Astrocyte of the spinal cord (primary cell): ENCODE measurements around the gene TMEM178B.

ENCODE experiments used
- DNase-seq: peaks from one replicate; pipeline ENCODE4 v3.0.0; 2011; ENCODE audit warnings: low read depth, low spot score
- H3K4me3 ChIP-seq: 2 replicates; pipeline ENCODE4 v1.5.1; 2011; ENCODE audit warnings: low read depth, mild to moderate bottlenecking, low read length, moderate library complexity
- in situ Hi-C: cut with HindIII; loops from 2 replicates; pipeline ENCODE4 v1.10.0; 2017; ENCODE audit warnings: low sequenced_read_pairs
- TF ChIP-seq, protein P1 (sequence below): IDR thresholded peaks from 2 replicates; pipeline ENCODE4 v1.5.1; 2012; ENCODE audit warnings: low read depth, mild to moderate bottlenecking, low read length, inconsistent platforms

TMEM178B gene

DNA sequence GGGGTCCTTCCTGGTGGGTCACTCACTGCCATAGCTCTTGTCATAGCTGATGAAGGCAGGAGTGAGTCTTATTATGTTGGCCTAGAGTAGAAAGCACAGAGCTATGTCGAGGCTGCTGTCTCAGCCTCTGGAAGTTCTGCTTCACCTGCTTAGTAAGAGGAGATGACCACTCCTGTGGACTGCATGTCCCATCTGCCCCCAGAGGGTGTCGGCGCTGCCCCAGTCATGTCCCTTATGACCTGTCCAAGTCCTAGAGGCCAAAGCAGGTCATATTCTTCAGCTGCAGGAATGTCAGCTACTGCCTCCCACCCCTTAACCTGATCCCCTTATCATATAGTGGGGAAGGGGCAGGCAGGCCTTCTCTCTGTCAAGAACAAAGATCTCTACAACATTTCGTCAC is 405.0 kb downstream of the TMEM178B start:
- in situ Hi-C loops = no loop called here
- DNase-seq = no peak
- H3K4me3 ChIP-seq = no peak overlapping the region
- TF ChIP-seq, protein P1, sequence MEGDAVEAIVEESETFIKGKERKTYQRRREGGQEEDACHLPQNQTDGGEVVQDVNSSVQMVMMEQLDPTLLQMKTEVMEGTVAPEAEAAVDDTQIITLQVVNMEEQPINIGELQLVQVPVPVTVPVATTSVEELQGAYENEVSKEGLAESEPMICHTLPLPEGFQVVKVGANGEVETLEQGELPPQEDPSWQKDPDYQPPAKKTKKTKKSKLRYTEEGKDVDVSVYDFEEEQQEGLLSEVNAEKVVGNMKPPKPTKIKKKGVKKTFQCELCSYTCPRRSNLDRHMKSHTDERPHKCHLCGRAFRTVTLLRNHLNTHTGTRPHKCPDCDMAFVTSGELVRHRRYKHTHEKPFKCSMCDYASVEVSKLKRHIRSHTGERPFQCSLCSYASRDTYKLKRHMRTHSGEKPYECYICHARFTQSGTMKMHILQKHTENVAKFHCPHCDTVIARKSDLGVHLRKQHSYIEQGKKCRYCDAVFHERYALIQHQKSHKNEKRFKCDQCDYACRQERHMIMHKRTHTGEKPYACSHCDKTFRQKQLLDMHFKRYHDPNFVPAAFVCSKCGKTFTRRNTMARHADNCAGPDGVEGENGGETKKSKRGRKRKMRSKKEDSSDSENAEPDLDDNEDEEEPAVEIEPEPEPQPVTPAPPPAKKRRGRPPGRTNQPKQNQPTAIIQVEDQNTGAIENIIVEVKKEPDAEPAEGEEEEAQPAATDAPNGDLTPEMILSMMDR = no peak

DNA sequence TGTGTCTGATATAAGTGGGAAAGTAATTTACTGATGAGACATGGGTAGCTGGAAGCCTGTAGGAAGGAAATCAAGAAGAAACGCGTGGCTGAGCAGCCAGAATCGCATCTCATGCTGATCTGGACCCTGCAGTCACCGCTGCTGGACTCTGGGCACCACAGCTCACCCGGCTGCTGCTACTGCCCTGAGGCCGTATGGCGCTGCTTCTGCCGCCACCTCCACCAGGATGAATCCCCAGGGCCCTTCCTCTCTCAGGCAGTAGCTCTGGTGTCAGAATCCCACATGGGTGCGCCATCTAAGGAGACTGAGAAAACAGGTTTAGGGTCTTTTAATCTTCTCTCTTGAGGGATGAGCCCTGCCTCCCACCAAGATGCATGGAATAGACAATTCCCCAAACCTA is 407.1 kb downstream of the TMEM178B start:
- DNase-seq = no peak
- no peak overlapping the region for H3K4me3 ChIP-seq
- TF ChIP-seq, protein P1 = no peak
- in situ Hi-C loops = no loop called here

DNA sequence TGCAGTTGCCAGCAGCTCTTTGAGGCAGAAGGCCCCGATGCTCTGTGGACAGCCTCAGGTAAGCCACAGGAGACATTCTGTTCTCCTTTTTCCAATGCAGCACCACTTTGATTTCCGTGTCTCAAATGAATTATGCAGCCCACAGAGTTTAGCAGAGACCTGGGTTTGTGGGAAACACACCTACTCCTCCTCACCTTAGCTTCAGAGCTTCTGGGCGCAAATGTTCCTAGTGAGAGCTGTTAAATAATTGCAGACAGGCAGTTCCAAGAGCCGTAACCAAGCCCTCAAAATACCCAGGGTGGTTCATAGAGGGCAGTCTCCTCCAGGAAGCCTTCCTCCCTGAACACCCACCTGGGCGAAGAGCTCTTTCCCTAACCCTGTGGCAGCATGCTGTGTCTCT is 408.1 kb downstream of the TMEM178B start:
- TF ChIP-seq, protein P1 = no peak
- H3K4me3 ChIP-seq = no peak overlapping the region
- DNase-seq = no peak
- in situ Hi-C loops = no loop called here

DNA sequence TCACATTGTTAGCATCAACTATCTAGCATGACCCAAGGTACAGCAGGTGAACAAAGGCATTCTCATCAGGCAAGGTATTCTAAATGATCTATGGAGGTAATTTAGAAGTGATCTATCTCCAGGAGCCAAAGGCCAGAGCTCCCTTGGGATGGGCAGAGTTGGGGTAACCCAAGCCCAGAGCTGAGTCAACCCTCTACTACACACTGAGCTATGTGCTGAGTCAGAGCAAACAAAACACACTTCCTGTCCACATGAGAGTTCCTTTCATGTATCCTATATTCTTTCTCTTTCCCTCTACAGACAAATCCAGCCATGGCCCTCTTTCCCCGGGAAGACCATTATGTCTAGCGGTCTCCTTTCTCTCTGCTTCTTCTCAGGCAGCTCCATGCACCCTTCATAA is 409.2 kb downstream of the TMEM178B start:
- TF ChIP-seq, protein P1 = no peak
- in situ Hi-C loops = no loop called here
- H3K4me3 ChIP-seq = no peak overlapping the region
- no peak for DNase-seq

DNA sequence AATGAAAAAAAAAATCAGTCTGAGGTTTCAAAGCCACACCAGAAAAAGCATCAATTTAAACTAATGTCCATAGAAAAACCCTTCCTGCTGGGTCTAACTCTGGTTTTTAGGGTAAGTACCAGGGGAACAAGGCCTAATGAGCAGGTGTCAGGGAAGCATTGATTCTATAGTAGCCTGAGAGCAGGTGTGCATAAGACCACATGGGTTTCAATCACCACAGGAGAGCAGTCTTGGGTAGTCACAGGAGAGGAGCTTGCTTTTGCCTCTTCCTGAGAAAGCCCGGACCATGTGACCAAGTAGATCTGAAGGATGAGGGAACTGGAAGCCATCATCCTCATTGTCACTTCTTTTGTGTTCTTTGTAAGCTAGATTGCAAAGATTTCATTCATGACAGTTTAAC is 411.0 kb downstream of the TMEM178B start:
- in situ Hi-C loops = no loop called here
- H3K4me3 ChIP-seq = no peak overlapping the region
- TF ChIP-seq, protein P1 = no peak
- DNase-seq = no peak

DNA sequence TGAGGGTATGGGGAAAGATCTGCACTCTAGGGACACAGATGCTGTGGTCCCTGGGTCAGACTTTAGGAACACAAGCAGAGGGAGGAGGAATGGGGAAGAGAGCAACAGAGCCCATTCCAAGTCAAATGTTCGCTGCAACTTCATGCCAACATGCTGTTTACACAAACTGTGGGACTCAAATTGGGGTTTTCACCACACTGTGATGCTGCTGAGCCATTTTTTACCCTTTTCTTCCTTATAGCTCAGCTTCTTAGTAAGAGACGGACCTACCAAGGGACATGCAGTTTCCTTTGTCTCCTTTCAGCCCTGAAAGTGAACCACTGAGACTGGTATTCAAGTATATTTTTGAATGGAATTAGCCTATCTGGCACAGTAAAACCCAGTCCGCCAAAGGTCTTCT is 413.1 kb downstream of the TMEM178B start:
- H3K4me3 ChIP-seq = no peak overlapping the region
- in situ Hi-C loops = no loop called here
- DNase-seq = no peak
- TF ChIP-seq, protein P1 = no peak

DNA sequence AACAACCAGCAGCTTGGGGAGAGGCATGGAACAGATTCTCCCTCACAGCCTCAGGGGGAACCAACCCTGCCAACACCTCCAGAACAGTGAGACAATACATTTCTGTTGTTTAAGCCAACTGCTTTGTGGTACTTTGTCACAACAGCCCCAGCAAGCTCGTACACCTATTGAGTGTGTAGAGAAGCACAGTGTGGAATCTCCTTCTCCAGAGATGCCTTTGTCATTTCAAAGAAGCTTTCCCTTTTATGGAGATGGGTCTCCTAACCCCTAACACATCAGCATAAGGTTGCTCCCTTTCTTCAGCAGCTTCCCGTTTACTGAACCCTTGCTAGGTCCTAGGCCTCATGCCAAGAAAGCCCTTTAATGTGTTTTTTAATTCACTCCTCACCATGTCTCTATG is 416.6 kb downstream of the TMEM178B start:
- DNase-seq = no peak
- in situ Hi-C loops = no loop called here
- TF ChIP-seq, protein P1 = no peak
- H3K4me3 ChIP-seq = no peak overlapping the region
